ENCODE results near the gene PACRG.

Gene PACRG

DNA sequence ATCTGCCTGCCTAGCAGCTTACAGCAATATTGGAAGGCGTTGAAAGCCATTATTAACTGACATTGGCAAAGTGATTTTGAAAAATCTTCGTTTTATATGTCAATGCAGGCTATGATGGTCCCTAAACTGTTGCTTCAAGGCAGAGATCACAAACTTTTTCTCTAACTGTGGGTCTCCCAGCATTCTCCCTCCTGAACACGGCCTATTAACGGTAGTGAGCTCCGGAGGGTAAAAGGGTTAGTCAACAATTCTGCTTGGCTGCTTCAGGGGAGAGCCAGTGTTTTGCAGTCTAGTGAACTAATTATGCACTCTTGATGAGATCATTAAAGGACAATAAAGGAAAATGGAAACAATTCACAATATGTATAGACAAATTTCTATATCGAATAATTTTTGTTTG lies 424.9 kb downstream of the PACRG start:
- DNase-seq = no peak

- no peak for DNase-seq
Measured at GRCh38 chr6:163159110-163159509, 431.3 kb downstream of the PACRG start.

GRCh38 chr6:163159689-163160088 lies 431.9 kb downstream of the PACRG start:
- DNase-seq = no peak

DNA sequence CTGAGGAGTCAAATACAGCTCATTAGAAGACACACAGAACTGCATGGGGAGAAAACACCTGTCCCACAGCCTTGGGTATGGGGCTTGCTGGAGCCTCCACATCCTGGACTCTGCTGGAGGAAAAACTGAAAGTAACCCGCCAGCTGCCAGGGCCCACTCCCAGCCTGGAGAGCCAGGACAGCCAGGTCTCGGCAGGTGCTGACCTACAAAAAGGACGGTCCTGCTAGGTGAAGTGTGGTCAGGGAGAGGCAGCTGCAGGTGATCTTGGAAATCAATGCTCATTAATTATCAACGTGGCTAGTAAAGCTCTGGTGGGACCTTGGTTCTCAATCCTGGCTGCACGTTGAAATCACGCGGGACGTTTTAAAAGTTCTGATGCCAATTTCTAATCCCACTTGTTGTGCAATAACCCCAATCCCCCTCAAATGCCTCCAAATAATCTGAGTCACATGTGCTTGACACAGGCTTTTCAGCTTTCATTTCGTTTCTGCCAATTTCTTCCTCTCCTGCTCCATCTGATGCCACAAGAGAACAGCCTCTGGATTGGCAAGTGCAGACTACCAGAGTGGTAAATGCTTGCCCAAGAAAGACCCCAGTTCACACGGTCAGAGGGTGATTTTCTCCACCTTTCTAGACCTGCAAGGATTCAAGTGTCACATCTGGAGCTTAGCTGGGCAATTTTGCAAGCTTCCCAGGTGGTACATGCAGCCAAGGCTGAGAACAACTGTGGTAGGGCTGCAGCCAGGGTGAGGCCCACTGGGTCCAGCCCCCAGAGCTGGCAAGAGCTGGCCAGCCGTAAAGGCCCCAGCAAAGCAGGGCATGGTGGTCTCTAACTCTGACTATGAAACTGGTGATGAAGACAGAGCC lies 434.5 kb downstream of the PACRG start:
- no peak for DNase-seq

GRCh38 chr6:163162874-163163213 lies 435.1 kb downstream of the PACRG start:
- DNase-seq = no peak

- no peak for DNase-seq
Measured at GRCh38 chr6:163164175-163164900, 436.6 kb downstream of the PACRG start.

DNA sequence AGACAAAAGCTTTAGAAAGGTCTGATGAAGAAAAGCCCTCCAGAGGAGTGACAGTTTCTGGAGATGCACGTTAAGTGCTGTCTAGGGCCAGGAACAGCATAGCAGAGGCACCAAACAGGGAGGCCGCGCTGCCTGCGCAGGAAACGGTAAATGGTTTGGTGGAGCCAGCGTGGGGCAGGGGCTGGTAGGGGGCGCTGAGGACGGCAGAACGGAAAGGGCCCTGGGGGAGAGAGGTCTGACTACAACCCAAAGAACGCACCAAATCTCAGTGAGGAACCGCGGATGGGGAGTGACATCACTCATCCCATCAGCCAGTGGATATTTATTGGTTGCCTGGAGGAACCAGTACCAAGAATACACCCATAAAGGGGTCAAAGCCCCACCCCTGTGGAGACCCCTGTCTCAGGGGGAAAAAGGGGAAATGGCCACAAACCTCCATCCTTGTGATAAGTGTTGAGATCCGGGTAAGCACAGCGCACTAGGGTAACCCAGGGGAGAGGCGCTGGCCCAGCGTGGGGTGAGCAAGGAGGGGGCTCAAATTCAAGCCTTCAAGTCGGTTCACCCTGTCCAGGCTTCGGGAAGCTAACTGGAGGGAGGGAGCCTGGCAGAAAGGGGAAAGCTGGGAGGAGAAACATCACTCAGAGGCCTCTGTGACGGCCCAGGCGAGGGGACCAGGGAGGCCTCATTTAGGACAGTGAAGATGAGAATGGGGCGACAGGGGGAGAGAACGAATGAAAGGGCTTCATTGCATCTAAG lies 437.6 kb downstream of the PACRG start:
- DNase-seq = no peak

GRCh38 chr6:163165922-163166321 lies 438.1 kb downstream of the PACRG start:
- no peak for DNase-seq

GRCh38 chr6:163166507-163166906 lies 438.7 kb downstream of the PACRG start:
- DNase-seq = no peak

DNA sequence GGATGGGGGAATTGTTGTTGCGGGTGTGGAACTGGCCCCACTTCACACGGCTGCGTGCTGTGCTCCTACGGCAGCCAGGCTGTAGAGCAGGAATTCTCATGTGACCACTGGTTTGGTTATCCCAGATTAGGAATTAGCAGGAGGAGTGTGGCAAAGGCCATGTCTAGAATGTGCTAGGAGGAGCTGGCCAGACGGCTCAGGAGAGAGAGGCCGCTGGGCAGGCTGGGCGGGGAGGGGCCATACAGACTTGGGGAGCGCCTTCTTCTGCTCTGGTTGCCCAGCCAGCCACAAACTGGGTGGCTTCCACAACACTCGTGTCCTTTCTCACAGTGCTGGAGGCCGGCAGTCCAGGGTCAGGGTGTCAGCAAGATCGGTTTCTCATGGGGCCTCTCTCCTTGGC lies 441.7 kb downstream of the PACRG start:
- DNase-seq = no peak

DNA sequence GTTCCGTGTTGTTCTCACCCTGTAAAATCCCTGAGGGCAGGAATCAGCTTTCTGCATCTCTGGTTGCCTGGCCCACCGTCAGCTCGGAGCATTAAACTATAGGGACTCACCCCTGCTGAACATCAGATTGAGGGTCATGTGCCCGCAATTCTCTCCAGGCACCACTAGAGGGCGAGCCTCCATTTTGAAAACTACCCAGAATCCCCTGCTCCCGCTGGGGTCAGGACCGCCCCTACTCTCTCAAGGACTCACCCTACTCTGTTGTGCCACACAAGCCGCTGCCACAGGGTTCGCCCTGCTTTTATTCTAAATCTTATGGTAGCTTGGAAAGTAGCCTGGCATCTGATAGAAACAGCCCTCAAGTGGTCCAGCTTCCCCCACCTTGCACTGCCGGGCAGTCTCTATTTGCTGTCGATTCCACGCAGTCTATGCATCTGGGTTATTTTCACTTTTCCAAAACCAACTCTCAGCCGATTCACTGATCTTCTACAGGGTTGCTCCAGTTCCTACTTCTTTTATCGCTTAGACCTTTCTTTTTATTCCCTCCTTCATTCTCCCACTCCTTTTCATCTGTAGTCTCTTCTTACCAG lies 442.6 kb downstream of the PACRG start:
- DNase-seq = peak in 1 of 2 experiments; percentile 23

- DNase-seq = no peak
Measured at GRCh38 chr6:163173741-163174140, 446.0 kb downstream of the PACRG start.

DNA sequence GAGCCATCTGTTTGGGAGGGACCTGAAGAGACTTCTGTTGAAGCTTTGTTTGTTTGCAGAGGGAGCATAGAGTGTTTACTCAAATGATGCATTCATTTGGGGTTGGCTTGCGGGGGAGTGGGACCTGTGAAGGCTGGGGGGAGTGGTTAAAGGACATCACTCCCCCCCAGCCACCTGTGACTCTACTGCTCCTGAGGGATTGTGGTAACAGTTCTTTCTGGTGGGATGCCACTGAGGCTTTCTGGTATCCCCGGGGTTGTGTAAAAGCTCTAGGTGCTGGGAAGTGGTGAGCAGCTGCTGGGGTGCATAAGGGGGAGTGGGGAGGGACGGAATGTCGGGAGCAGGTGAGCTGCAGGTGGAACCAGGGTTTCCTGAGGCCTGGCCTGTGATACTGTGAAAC lies 447.5 kb downstream of the PACRG start:
- DNase-seq = no peak

GRCh38 chr6:163176097-163176496 lies 448.3 kb downstream of the PACRG start:
- no peak for DNase-seq

DNA sequence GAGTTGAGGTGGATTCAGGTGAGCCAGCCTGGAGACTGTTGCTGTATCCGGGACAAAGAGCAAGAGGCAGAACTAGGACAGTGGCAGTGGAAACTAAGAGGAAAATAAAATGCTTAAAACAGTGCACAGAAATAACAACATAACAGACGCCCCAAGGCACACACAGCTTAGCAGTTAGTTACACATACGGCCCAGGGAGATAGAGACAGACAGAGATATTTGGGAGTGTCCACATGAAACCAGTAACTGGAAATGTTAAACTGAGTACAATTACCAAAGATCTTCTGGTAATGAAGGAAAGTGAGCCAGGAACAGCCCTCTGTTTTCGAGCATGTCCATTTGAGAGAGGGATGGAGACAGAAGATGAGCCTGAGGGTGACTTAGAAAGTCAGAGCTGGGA lies 449.2 kb downstream of the PACRG start:
- DNase-seq = no peak

DNA sequence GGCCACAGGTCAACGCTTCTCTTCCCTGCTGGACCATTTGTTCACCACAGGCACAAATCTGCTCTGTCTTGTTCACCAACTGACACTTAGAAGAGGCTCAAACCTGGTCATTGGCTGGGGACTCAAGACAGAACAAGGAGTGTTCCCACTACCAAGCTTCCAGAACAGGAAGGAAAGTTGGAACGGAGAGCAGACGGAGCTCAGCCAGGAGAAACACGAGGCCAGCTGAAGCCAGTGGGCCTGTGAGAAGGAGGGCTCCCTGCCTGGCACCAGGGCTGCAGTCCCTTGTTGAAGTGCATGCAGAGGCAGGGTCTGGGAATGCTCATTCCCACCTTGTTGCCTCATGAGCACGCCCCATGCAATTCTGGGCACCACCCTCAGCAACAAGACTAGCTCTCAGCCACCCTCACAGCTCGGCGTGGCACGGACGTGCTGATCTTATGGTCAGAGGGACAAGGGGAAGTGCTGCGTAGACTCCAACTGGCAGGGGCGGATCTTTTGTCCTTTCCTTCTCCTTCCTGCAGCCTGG lies 450.2 kb downstream of the PACRG start:
- DNase-seq = no peak

DNA sequence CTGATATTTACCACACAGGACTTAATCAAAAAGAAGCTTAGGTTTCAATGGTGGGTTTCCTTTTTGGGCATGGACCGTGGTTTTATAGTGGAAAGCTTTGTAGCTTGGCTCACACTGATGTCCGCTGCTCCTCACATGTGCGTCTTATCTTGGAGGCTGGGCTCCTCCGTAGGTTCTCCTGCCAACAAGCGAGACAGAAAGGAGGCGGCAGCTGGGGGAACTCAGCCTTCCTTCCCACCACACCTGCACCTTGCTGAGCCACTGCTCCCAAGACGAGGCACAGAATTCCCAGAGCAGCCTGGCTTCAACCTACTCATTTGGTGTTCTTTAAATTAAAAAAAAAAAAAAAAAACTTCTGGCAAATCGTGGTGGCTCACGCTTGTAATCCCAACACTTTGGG lies 451.3 kb downstream of the PACRG start:
- no peak for DNase-seq

DNA sequence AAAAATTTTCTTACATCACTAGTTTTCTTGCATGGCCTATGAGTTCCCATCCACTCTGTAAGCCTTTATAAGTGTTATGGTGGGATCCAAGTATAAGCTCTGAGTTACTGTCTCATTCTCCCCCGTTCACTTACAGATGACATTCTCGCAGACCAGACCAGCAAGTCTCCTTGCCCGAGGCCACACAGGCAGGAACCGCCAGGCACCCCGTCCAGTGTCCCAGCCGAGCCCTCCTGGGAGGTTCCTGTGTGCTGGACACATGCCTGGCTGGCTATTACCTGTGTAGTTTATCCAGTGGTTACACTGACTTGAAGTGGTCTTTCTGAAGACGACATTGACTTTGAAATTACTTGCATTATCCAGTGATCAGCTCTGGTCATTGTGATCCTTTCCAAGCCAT lies 451.9 kb downstream of the PACRG start:
- DNase-seq = no peak

GRCh38 chr6:163180874-163181541 lies 453.2 kb downstream of the PACRG start:
- peak; percentile 18 to 70 for DNase-seq

- DNase-seq = no peak
Measured at GRCh38 chr6:163181666-163182180, 453.9 kb downstream of the PACRG start.

DNA sequence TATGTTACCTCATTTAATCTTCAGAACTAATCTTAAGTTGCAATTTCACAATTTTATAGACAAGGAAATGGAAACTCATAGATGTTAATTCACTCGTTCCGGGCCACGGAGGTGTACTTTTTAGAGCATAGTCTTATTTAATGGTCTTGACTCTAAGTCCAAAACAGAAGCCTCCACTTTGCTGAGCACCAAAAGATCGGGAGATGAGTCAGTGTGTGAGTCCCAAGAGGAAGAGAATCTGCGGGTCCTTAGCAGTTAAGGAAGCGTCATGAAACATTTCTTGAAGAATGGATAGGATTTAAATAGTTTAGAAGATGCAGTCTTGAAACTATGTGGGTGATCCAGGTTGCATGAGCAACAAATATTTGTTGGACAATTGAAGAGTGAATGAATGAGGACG lies 454.9 kb downstream of the PACRG start:
- DNase-seq = no peak

DNA sequence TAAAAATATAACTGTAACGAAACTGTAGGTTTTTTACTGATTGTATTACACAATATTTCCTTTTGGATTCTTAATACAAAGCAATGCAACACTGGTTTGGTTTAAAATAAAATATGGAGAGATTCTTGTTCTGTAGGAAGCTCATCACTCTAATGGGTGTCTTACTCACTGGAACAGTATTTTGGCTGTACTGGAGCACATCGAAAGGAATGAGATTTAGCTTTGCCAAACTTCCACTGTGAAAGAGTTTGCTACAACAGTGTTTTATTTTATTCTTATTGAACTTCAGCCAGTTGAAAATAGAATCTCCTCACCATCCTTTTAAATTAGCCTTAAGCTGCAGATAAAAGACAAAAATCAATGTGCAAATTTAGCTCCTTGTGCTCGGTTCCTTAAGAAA lies 456.0 kb downstream of the PACRG start:
- DNase-seq = no peak
